ENCODE data around the gene GSPT1.

- TF ChIP-seq CTCF (IDR thresholded peaks at IDR 0.05) (no peak), EZH2phosphoT487 (IDR thresholded peaks at IDR 0.05) (no peak)
These were observed 91.4 kb downstream of the GSPT1 start for GRCh38 chr16:11824362-11824761.

Data from neural progenitor cell (in vitro differentiated cells).